ENCODE results near the gene PPP1R12B. TPM values are rescaled to one million over a fixed set of nuclear protein-coding genes. Genes with fewer than 3 reads are reported as not detected.
A peak's percentile ranks its signal among the peaks of the same experiment; 100 is the strongest.
"Not testable (repeated sequence)": the region's sequence is repeated elsewhere in the genome, so short reads cannot be mapped to it uniquely, and the experiment has no call there.

Gene PPP1R12B
- total RNA-seq, 1 experiment from 2014 or later: 1.2 TPM

DNA sequence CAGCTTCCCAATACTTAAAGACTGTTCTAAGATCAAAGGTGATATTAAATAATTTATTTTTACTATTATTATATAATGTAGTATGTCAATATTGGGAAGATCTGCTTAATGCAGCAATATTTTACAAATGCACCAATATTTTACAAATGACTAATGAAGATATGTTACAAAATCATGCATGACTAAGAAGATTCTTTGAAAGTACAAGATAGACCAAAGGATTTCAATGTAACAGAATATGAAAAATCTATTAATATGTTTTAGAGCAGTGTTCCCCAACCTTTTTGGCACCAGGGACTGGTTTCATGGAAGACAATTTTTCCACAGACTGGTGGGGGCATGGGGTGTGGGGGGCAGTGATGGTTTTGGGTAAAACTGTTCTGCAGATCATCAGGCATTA, 132.1 kb downstream of the PPP1R12B start:
- DNase-seq (ENCODE audit: low read depth): not testable (repeated sequence)

DNA sequence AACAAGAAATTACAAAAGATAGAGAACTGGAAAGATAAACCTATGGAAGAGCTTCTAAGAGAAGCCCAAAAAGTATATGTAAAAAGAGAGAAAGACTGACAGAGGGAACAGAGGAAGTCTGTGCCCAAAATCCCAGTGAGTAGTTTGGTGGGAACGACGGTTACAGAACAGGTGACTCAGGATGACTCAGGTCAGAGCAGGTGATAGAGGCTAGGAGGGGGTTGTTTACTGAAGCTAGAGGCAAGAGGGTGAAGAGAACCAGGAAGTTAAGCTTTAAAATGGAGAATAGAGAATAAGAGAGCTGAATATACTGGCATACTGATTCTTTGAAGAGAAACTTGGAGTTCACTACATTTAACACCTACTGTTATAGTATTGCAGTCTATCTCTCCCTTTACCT, 134.9 kb downstream of the PPP1R12B start:
- peak; percentile 87 for DNase-seq (ENCODE audit: low read depth)

DNA sequence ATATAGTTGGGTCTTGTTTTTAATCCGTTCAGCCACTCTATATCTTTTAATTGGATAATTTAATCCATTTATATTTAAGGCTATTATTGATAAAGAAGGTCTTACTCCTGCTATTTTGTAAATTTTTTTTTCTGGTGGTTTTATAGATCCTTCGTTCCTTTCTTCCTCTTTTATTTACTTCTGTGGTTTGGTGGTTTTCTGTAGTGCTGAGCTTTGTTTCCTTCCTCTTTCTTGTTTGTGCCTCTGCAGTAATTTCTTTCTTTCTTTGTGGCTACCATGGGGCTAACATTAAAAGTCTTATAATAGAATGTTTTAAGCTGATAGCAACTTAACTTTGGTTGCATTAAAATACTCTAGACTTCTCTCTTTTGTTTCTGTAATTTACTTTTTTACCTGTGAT, 135.5 kb downstream of the PPP1R12B start:
- DNase-seq (ENCODE audit: low read depth): not testable (repeated sequence)

DNA sequence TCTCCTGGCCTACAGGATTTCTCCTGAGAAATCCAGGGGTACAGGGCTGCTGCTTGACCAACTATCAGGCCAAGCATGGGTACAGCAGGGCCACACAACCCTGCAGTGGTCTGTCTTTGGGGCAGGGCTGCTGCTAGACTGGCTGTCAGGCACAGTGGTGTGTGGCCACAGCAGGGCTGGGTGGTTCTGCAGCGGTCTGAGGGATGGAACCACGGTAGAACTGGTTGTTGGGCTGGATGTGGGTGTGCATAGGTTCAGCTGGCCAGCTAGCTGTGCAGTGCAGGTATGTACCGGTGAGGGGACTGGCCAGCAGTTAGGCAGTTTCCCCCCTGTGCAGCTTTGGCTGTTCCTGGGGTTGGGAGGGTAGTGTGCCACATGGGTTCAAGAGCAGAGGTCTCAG, 136.3 kb downstream of the PPP1R12B start:
- DNase-seq (ENCODE audit: low read depth): not testable (repeated sequence)

DNA sequence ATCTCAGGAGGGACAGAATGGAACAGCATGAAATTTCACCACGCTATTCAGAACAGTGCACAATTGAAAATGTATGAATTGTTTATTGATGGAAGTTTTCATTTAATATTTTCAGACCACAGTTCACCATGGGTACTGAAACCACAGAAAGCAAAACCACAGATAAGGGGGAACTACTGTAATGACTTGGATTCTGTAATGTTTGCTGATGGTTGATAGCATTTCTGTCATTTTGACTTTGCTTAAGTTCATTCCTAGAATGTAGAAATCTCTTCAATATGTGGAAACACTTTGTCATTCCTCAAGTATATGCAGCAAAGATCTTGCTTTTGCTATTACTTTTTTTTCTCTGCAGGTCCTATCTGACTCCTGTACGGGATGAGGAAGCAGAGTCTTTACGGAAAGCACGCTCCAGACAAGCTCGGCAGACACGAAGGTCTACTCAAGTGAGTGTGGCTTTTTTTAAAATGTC, 139.7 kb downstream of the PPP1R12B start:
- DNase-seq (ENCODE audit: low read depth): not testable (repeated sequence)

DNA sequence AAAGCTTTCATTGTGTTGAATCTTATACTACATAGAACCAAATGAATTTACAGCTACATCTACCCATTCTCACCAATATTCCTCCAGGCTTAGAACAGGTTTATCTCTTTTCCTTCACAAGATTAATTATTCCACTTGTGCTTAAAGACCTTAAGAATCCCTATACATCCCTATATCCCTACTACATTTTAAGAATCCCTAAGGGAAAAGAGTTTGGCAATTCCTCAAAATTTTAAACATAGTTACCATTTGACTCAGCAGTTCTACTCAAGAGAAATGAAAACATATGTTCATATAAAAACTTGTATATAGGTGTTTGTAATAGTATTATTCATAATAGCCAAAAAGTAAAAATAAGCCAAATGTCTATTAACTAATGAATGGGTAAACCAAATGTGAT, 140.6 kb downstream of the PPP1R12B start:
- DNase-seq (ENCODE audit: low read depth): not testable (repeated sequence)

DNA sequence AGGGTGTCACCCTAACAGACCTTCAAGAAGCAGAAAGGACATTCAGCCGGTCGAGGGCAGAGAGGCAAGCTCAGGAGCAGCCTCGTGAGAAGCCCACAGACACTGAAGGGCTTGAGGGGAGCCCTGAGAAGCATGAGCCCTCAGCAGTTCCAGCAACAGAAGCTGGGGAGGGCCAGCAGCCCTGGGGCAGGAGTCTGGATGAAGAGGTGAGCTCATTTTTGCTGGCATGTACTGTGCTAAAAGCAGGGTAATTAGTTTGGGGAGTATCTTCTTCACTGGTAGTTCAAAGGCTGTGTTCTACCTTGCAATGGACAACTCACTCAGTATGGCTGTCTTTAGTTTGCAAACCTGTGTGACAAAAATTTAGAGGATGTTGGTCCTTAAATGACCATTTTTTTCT, 144.6 kb downstream of the PPP1R12B start:
- not testable (repeated sequence) for DNase-seq (ENCODE audit: low read depth)

DNA sequence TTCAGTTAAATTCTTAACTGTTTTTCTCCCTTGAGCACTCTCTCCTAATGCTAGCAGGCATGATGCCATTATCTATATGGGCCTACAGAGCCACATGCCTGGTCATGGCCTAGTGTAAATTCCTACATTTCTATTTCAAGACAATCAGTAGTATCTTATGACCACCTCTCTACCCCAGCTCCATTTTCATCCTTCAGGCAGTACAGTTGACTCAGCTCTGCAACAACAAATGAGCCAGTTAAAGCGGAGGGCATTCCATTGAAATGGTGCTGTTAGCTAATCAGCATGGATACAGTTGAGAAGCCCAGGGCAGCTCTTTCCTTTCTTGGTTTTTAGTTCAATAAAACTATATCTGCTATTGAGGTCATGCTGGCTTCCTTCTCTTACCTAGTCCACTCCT, 150.0 kb downstream of the PPP1R12B start:
- DNase-seq (ENCODE audit: low read depth): no peak

DNA sequence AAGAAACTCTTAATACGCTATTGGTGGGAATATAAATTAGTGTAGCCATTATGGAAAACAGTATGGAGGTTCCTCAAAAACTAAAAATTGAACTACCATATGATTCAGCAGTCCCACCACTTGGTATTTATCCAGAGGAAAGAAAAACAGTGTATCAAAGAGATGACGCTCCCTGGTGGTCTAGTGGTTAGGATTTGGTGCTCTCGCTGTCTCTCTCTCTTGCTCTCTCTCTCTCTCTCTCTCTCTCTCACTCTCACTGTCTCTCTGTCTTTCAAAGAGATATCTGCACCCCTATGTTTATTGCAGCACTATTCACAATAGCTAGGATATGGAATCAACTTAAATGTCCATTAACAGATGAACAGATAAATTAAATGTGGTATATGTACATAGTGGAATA, 151.5 kb downstream of the PPP1R12B start:
- peak; percentile 4 for DNase-seq (ENCODE audit: low read depth)

DNA sequence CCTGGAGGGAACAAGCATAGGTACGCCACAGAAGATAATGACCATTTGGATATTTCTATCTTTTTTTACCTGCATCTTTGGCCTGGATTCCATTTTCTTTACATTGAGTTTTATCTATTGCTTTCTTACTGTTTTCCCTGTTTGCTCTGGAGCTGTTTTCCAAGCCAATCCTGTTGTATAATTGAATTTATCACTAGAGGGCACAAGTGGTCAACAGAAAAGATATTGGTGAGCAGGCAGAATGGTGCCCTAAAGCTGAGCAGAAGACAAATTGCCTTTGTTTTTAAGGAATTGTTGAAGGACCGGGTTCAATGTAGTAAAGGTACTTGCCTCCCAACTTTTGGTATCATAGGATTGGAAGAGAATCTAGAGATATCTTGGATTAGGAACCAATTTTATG, 152.8 kb downstream of the PPP1R12B start:
- peak; percentile 55 for DNase-seq (ENCODE audit: low read depth)

DNA sequence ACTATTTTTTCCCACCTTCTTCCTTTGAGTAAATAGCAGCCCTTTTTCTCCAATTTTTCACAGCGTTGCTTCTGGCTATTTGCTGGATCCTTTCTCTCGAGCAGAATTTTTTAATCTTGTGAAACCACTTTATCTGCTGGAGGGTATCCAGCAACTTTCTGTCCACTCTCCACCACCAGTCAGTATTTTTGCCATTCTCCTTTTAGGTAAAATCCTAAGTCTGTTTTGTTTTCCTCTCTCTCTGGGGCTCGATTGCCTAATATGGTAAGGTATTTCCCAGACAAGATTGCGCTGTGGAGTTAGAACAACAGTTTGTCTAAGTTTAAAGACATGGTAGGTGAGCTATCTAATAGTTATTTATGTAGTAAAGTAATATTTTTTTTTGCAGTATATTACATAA, 156.9 kb downstream of the PPP1R12B start:
- peak; percentile 11 for DNase-seq (ENCODE audit: low read depth)

DNA sequence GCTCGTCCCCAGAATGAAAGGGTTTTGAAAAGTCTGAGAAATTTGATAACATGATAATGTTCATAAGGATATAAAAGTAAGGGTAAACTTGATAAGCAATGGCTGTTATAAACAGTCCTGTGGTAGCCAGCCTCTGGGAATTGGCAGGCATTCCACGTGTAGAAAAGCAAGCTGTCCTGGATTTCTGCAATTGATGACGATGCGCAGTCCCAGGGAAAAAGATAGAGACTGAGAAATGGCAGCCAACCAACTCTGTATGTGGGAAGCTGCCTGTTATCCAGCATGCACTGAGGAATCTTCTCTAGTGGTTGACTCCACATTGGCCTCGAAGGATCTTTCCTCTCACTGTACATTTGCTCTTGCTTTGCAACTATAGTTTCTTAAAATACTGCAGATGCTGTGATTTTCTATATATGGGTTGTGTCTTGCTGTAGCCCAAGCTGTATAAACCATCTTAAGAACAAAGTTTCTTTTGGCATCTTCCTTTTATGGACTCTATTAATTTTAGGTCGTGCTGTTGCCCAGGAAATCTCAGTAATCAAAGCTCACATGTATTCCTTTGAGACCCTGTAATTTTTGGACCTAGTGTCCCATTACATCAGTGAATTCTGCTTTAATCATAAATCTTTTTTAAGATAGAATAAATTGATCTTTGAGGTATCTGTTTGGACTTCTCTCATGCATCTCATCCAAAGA, 157.5 kb downstream of the PPP1R12B start:
- DNase-seq (ENCODE audit: low read depth): not testable (repeated sequence)

DNA sequence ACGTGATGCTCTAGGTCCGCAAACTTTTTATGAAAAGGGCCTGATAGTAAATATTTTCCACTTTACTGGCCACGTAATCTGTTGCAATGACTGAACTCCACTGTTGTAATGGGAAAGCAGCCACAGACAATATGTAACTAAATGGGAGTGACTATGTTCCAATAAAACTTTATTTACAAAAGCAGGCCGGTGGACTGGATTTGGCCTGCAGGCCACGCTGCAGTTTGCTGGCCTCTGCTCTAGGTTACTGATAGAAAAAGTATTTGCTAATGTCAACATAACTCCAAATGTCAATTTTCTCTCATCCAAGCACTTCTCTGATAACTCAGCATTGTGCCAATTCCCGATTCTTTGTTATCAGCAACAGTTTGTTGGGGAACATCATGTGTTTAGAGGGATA, 160.4 kb downstream of the PPP1R12B start:
- DNase-seq (ENCODE audit: low read depth): not testable (repeated sequence)

DNA sequence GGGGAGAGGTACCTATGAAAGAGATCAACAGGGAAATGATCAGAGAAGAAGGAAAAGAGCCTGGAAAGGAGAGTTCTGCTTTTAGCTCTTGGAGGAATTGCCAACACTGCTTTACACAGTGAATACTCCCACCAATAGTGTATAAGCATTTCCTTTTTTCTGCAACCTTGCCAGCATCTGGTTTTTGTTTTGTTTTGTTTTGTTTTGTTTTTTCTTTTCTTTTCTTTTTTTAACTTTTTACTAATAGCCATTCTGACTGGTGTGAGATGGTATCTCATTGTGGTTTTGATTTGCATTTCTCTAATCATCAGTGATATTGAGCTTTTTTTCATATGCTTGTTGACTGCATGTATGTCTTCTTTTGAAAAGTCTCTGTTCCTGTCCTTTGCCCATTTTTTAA, 165.4 kb downstream of the PPP1R12B start:
- DNase-seq (ENCODE audit: low read depth): not testable (repeated sequence)

DNA sequence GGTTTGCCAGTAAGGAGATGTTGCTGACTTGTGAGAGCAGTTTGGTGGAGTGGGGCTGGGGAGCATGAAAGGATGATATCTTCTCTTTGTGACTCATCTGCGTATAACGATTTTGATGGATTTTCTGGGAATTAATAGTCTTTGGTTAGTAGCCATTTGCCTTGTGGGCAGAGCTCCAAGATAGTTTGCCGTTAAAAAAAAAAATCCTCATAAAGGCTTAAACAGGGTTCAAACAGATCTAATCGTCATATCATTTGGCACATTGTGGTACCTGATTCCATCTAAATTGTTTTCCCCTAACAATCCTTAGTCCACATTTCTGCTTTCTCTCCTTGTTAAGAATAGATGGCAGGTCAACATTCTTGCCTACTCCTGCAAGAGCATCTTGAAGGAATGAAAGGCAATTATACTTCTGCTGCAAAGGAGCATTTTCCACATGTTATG, 168.0 kb downstream of the PPP1R12B start:
- DNase-seq (ENCODE audit: low read depth): no peak

DNA sequence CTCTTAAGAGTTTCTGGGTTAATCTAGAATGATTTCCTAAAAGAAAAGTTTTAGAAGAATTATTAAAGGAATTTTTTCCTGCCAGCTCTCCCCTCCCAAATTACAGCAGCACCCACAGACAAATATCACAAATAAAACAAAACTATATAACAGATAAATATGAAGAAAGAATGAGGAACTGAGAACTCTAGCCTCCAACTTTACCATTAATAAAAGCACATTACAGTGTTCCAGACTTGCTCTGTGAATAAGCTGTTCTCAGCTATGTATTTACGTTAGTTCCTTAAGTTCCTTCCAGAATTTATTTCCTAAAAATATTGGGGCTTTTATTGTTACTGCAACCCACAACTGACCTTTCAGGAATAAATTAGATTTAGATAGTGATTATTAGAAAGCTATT, 168.6 kb downstream of the PPP1R12B start:
- not testable (repeated sequence) for DNase-seq (ENCODE audit: low read depth)

DNA sequence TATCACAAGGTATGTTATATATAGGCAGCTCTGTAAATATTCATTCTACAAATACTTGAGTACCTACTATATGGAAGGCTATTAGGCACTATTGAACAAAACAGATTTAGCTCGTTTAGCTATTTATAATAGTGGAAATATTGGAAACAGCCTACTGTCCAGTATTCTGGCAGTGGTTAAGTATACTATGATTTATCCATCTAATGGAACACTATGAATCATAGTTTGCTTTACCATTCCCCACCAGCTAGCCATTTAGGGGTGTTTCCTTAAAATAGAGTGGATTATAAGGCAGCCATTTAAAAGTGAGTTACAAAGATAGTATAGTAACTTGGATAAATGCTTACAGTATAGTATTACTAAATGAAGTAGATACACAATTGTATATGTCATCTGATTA, 169.7 kb downstream of the PPP1R12B start:
- not testable (repeated sequence) for DNase-seq (ENCODE audit: low read depth)

DNA sequence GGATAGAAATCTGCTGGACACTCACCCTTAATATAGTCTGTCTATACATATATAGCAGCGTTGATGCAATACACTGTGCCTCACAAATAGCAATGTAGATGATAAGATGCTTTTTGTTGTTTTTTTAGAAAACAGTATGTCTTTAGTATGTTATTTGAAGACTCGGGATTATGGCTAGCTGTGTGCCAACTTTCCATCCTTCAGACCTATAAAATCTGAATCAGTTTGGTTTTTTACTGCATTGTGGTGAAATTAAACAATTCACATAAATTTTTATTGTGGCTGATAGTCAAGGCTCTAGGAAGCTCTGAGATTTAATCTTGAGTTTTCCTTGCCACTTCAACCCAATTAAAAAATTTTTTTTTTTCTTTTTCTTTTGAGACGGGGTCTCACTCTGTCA, 170.4 kb downstream of the PPP1R12B start:
- not testable (repeated sequence) for DNase-seq (ENCODE audit: low read depth)

DNA sequence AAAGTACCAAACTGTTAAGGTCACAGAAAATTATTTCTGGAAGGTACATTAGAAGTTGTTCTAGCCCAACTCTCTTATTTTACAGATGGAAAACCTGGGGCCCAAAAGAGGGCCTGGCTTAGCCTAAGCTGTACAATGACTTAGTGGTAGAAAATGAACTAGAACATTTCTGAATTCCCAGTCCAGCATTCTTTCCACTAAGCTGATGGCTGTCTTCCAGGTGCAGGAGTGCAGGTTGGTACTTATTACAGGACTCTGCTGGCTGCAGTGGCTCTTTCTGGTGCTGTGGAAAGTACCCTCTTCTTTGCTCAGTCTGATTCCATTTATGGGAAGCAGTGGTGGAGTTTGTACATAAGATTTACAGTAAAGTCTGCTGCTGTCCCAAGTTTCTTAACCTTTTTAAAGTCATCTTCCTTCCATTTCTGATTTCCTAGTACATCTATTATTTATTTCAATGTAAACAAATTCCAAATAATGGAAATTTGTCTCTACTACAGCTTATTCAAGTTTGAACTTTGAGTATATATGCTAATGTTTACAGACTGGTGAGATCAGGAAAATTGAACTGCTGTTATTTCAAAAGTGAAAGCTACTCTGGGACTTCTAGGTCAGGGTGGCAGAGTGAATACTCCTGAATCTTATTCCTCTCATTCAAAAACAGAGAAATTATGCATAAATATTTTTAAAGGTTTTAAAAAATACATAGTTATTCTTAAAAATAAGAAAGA, 171.8 kb downstream of the PPP1R12B start:
- DNase-seq (ENCODE audit: low read depth): not testable (repeated sequence)

DNA sequence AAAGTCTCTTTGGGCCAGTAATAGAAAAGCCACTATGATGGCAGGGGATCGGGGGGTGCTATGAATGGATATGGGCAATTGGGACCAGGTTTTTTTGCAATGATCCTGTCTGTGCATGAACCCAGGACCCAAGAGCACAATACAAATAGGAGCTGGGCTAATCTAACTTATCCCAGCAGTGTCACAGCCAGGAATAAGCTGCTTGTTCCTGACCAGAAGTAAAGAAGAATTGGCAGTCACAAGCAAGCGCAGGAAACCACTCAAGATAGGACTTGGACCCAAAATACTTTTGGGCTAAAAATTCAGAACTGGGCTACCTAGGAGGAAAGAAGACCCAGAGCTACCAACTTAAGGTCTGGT, 172.3 kb downstream of the PPP1R12B start:
- not testable (repeated sequence) for DNase-seq (ENCODE audit: low read depth)

DNA sequence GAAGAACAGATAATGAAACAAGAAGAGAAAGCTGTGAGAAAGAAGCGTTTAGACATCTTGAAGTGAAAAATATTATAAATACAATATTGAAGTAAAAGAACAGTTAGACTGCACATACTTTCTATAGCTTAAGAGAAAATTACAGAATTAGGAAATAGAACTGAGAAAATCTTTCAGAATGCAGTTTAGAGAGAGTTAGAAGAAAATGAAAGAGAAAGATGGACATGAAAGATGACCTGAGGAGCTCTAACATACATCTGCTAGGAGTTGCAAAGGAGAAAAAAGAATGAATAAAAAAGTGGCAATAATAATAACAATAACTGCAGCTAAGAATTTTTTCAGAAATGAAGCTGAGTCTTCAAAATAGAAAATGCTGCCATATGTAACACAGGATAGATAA, 173.0 kb downstream of the PPP1R12B start:
- not testable (repeated sequence) for DNase-seq (ENCODE audit: low read depth)

DNA sequence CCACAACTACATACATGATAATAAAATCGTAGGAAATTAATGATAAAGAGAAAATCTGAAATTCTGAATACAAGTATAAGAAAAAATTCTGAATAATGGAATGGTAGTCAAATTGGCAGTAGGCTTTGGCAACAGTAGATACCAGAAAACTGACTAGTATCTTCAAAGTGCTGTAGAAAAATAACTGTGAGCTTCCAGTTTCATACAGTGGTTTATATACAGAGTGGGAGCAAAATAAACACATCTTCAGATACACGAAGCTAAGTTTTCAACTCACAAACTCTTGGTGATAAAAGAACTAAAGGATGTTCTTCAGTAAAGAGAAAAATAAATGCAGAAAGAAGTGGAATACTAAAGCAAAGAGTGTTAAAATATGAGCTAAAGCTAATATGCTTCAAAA, 173.4 kb downstream of the PPP1R12B start:
- DNase-seq (ENCODE audit: low read depth): no peak

DNA sequence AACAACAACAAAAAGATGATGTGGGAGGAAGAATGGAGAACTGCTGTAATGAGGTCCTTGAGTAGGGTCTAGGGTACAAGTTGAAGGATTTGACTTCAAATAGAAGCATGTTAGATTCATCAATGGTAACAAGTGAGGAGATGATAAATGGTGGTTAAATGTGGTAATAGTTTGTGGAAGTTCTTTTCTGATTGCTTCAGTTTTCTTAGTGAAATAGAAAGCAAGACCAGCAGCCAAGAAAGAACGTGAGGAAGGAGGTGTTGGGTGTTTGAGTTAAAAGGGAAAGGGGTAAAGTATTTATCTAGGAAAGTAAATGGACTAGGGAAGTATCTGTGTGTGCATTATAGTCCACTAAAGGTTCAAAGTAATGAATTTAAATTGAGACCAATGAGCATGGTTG, 177.6 kb downstream of the PPP1R12B start:
- DNase-seq (ENCODE audit: low read depth): not testable (repeated sequence)

All from HT1080 (cell line).